Erythroblast (primary cell): ENCODE measurements around the gene RWDD3.

Experiments
- GATA1 ChIP-seq: IDR thresholded peaks from 2 replicates; pipeline ENCODE4 v1.6.1; 2011; ENCODE audit warnings: low read depth, mild to moderate bottlenecking, control low read depth, low read length, moderate library complexity
- POLR2A ChIP-seq: IDR thresholded peaks from 2 replicates; pipeline ENCODE4 v1.6.1; 2011; ENCODE audit warnings: mild to moderate bottlenecking, low read length

- TF ChIP-seq POLR2A, result no peak
- TF ChIP-seq GATA1, result no peak
These were observed 26.6 kb upstream of the RWDD3 start for GRCh38 chr1:95207223-95207935.
